HG03175 (cell line): ENCODE results near the gene EHHADH.

Experiments
- ATAC-seq: cut with Tn5 transposase; IDR thresholded peaks from one replicate; pipeline ENCODE4 v1.9.1; 2021; ENCODE audit warnings: mild to moderate bottlenecking, moderate library complexity; ENCODE audit not compliant: unreplicated experiment

Gene EHHADH

DNA sequence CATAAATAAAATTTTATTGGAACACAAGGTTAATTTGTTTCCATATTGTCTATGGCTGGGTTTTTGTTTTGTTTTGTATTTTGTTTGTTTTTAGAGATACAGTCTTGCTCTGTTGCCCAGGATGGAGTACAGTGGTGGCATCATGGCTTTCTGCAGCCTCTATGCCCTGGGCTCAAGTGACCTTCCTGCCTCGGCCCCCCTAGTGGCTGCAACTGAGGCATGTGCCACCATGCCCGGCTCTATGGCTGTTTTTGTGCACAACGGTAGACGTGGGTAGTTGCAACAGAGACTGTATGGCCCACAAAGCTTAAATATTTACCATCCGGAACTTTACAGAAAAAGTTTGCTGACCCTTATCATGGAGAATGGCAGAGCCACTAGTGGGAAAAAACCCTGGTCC lies 54.2 kb downstream of the EHHADH start:
- no peak for ATAC-seq

DNA sequence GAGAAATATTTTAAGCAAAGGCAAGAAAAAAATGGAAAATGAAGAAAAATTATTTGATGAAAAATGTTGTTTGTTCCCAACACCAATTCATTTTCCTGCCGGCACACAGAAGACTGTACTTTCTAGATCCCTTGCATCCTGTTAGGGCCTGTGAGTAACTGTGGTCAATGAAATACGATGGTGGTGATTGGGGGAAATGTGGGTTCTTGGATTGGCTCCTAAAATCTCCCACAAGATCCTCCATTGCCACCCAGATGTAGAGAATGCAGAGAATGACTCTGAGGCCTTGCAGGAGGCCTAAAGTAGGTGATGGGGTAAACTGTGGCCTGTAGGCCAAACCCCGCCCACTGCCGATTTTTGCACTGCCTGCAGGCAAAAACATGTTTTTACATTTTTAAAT lies 54.6 kb downstream of the EHHADH start:
- ATAC-seq, result no peak

DNA sequence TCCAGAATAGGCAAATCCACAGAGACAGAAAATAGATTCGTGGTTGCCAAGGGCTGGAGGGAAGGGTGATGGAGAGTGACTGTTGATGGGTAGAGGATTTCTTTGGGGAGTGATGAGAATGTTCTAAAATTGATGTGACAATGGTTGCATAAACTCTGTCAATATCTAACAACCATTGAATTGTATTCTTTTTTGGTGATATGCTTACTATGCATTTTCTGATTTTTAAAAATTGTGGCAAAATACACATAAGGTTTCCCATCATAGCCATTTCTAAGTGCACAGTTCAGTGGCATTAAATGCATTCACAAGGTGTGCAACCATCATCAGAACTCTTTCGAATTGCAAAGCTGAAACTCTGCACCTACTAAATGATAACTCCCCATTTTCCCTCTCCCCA lies 56.8 kb downstream of the EHHADH start:
- no peak for ATAC-seq

DNA sequence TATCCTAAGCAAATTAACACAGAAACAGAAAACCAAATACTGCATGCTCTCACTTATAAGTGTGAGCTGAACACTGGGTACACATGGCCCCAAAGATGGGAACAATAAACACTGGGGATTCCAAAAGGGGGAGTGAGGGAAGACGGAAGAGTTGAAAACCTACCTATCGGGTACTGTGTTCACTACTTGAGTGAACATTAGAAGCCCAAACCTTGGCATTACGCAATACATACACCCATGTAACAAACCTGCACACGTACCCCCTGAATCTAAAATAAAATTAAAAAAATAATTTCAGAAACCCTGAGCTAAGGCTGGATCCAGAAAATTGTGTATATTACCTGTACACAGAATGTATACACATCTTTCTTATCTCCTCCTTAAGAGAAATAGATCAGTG lies 58.2 kb downstream of the EHHADH start:
- ATAC-seq, result no peak

DNA sequence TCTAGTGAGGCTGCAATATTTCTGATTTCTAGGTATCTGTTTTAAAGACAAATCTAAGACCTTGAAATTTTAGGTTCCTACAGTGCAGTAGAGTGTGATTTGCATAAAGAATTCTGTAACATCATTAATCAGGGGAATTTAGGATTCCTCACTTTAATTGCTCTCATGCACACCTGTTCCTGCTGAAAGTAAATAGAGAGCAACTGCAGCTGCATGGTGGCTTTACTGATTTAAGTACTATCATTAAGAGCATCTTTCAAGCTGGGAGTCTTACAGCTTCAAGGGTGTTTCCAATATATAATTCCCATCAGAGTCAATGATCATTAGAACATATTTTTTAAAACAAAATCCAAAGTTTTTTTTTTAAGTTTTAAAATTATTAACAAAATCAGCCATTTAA lies 65.0 kb downstream of the EHHADH start:
- no peak for ATAC-seq

DNA sequence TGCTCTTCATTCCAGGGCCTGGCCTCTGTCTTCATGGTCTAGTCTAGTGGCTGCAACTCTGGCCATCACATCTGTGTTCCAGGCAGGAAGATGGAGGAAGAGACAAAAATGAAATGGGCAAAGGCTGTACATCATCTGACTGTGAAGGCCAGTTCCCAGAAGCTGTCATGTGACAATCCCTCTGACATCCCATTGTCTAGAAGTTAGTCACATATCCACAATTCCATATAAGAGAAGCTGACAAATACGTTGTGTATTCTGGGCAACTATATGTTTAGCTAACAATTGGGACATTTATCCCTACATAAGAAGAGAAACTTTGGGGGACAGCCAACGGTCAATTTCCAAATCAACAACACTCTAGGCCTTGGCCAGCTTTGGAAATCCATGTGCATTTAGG lies 66.5 kb downstream of the EHHADH start:
- ATAC-seq, result no peak

DNA sequence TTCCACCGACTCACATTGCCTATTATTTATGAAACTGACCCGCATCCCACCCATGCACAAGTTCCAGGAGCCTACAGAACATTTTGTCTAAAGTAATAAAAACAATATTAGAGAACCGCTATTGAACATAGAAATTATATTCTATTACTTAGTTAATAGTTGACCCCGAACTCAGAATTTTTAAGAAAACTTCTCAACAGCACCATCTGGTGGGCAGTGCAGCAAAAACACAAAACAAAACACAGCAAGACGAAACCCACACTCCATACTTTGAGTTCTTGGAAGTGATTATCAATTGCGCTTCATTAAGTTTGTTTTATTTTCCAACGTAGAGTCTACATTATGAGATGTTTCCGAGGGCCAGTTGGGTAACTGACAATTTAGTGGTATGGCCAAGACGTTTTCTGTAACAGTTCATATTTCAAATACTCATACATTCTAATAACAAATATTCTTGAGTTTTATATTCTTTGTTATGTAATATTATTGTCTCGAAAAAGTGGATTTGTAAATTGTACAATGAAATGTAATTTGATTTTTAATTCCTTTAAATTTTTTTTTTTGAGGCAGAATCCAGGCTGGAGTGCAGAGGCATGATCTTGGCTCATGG lies 77.0 kb downstream of the EHHADH start:
- ATAC-seq, result no peak

DNA sequence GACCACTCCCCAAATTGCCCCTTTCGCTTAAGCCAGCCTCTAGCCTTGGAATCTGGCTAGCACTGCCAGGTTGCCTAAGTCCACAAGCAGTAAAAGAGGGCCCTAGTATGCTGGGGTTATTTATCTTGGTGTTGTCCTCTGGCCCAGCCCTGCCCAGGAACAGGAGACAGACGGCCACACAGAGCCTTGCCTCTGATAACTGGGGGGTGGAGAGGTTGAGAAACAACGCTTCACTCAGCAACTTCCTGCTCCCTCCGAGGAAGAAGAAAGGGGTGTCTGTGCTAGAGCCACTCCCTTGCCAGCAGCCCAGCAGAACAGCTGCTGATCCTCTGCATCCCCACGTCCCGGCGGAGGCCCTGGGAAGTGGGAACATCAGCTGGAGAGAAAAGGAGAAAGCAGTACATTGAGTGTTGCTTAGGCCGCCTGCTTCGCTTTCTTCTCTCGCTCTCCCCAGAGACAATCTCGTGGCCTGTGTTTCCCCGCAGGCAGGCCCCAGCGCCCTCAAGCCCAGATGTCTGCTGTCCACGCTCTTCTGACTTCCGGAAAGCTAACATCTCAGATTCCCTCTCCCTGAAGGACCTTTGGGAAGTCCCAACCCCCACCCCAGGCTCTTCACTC lies 78.4 kb downstream of the EHHADH start:
- ATAC-seq, result peak; percentile 71

DNA sequence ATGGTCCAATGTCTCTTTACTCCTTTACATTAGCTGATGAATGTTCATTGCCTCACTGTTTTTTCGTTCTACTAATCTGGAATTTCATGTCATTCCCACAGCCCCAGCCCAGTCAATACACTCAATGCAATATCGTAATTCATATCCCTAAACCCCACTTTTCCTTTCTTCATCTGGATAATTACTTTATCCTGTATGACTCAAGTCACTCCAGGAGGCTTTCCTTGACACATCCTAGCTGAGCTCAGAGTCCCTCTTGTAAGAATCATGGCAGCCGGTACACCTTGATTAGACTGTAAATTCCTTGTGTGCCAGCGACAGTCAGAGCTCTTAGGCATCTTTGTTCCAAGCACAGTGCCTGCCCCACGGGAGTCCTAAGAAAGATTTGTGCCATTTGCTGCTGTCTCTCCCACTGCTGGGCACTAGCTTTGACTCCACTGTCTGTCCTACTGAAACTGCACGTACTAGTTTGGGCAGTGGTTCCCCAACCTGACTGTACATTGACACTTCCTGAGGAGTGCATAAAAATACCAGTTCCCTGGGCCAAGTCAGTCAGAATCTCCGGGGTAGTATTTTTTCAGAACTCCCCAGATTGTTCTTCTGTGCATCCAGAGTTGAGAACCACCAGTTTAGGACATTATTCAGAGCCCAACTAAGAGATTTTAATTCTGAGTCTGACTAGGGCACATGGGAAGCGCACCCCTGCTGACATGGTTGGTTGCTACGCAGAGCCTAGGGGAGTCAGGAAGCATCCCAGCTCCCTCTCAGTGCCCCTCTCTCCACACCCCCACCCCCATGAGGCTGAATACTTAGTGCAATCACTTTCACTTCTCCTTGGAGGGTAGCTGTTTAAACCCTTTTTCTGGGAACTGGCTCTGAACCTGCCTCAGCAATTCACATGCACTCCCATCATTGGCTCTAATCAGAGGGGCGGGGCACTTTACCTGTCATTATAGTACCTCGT lies 81.5 kb downstream of the EHHADH start:
- no peak for ATAC-seq

DNA sequence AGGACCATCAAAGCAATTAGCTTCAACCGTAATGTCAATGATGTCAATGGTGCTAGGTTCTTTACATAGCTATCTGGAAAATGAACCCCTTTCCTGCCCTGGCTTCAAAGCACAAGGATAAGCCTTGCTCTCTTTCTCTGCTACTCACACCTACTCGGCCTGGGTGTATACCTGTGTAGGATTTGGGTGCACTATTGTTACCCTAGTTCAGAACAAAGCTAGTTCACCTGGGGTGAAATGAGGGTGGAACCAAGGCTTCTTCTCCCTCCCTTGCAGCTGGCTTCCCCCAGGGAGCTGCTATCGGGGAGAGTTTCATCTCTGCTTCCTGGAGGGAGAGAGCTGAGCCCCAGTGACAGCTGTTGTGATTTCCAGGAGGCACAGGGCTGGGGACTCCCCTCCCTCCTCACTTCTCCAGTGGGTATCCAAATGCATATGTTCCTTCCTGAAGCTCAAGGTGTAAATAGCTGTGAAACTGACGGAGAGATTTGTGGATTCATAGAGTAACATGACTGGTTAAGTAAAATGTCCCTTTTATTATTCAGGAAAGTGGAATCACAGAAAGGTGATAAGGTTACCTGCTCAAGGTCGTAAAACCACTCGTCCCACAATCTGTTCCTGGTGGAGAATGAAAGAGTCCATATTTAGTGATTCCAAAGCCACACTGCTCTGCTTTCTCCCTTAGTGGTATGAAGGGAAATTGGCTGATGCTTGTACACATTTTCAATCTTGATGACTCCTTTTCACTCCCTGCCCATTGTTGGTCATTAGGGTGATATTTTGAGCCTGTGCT lies 89.2 kb downstream of the EHHADH start:
- no peak for ATAC-seq

DNA sequence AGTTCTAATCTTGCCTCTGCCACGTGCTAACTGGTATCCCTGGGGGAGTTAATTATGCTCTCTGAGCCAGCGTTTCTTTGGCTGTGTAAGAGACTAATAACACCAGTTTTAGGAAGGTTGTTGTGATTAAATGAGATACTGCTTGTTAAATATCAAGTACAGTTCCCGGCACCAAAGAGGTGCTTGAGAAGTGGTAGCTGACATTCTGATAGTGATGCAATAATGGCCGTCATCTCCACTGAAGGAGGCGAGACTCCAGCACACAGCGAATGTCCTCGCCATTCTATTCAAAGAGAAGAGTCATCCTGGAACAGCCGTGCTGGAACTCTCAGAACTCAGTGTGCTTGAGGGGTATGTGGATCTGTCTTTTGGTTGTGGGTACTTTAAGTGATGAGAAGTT lies 91.2 kb downstream of the EHHADH start:
- ATAC-seq, result no peak

DNA sequence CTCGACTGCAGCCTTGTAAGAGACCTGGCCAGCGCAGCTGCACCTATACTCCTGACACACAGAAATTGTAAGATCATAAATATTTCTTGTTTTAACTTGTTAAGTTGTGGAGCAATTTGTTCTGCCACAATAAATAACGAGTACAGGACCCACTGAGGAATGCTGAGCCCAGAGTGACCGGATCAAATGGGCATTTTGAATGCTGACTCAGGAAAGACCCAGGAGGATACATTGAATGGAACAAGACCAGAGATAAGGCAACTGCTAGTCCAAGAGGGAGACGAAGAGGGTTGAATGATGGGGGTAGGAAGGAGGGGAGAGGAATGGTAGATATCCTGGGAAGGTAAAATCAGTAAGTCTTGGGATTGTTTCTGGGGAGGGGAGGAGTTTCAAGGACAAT lies 92.1 kb downstream of the EHHADH start:
- ATAC-seq, result no peak

DNA sequence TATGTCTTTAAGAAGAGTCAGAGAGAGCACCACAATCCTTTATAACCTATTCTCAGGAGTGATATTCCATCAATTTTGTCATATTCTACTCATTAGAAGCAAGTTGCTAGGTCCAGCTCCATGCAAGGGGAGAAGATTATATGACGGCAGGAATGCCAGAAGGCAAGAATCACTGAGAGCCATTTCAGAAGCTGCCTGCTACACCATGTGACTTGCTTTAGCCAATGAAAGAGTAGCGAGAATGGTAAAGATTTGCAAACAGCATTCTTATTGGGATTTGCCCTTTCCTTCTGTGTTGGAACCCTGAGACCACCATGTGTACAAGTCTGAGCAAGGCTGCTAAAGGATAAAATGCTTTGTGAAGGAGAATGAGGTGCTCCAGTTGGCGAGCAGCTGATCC lies 96.5 kb downstream of the EHHADH start:
- ATAC-seq, result no peak

DNA sequence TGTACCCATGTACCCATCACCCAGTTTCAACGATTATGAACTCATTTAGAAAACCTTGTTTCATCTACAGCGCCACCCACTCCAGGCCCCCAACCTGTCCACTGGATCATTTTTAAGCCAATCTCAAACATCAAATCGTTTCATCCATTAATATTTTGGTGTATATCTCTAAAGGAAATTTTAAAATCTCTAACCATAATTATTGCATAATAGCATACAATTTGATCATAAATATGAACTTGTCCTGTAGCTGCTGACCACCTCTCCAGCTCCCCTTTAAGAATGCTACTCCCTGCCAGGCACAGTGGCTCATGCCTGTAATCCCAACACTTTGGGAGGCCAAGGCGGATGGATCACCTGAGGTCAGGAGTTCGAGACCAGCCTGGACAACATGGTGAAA lies 98.2 kb downstream of the EHHADH start:
- no peak for ATAC-seq

DNA sequence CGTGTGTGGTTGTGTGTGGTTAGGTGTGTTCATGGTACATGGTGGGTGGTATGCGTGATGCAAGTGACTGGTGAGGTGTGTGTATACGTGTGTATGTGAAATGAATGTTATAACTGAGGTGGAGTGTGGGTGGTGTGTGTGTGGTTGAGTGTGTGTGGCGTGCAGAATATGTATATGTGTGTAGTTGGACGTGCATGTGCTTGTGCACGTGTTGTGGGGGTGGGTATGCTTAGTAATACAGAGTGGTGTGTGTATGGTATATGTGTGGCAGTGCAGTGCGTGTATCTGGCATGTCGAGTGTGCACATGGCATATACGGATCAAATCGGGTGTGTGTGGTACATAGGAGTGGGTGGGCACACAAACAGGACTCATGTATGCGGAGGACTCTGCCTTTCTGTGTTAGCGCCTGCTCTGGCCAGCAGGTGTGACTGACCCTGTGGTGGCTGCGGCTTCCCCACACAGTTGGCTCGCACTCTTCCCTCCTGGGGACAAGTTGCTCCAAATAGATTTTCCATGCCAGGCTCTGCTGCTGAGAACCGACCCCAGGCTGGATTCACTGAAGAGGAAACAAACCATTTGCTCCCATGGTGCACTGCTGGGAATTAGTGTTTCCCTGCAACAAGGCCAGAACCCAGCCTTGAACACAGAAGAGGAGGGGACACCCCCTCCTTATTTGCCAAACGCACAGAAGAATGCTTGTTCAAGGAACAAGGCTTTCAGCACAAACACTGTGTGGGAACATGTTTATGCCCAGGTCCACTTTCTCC lies 99.8 kb downstream of the EHHADH start:
- no peak for ATAC-seq

DNA sequence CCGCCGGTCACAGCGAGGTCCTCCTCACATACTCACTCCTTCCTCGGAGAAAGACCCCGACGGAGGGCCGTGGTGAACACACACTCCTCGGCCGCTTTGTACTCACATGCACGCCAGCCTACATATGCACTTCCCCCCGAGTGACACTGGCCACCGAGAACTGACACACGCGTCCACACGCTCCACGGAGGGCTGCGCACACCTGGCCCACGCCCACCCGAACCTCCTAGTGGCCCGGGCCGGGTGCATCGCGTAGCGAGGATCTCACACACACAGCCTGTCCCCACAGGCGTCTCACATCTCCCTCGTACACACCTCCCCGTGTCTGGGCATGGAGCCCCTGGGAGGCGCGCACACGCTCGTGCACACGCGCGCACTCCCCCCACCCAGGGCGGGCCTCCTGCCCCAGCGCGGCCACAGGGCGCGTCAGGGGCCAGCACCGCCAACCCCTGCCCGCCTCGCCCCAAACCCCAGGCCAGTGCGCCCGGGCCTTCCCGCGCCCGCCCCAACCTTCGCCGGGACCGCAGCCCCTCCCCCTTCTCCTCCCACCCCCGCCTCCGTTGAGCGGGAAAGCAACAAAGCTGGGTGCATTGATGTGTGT lies 100.6 kb downstream of the EHHADH start:
- no peak for ATAC-seq

DNA sequence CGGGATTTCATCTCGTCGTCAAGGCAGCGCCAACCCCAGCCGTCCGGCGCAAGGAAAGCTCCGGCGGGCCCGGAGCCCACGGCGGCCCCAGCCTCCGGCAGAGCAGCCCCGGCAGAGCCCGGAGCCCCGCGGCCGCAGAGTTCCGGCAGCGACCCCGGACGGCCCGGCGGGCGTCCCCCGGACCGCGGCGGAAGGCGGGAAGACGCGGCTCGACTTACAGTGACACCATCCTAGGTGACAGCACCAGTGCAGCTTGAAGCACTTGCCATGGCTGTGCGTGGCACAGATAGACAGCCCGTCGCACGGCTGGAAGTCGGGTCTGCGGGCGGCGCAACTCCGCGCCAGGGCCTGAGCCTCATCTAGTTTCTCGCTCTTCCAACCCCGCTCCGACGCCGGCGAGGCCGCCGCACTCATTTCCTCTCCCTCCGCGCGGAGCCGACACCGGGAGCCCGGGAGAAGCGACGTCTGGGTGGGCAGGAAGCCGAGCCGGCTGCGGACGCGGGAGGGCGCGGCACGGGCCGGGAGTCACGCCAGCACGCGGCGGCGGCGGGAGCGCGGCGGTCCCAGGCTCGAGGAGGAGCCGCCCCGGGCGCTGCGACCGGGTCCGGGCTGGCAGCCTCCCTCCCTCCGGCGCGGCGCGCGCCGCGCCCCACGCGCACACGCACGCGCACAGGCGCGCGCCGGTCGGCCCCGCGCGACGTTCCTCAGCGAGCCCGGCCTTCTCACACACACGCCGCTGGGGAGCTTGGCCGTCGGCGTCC lies 101.3 kb downstream of the EHHADH start, which contains the start of gene C3orf70:
Gene C3orf70 (minus strand): TSS at position 651 of the 761 bp plus-strand sequence. CDS start 237 bp downstream, at position 414.
- ATAC-seq, result no peak

DNA sequence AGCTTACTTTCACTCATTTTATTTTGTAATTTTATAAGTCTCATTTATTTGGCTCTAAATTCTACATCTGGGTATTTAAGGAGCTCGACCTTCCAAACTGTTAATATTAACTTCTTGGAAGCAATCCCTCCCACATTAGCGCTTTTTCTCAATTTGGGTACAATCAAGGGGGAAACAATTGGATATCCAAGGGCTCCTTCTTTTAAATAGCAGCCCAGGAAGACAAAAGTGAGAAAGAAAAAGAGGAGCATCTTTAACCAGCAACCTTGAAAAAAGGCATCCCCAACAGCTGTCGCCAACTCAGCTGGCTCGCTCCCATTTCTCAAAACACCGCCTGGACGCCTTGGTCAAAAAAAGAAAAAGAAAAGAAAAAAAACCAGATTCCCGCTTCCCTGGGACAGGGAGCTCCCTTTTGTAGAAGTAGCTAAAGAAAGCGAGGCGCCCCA lies 101.9 kb downstream of the EHHADH start:
- no peak for ATAC-seq
